Stimulated activated CD8-positive, alpha-beta memory T cell treated with anti-CD3 and anti-CD28 coated beads, Interleukin-12 subunit alpha, Interleukin-12 subunit beta, amount 100 ng/mL, for 24 hours (primary cell): Measurements from ENCODE around the gene MAGI1.

Experiments
- DNase-seq: peaks from one replicate; pipeline ENCODE4 v3.0.0-alpha.2; 2020; ENCODE audit errors: extremely low read depth

Gene MAGI1

DNA sequence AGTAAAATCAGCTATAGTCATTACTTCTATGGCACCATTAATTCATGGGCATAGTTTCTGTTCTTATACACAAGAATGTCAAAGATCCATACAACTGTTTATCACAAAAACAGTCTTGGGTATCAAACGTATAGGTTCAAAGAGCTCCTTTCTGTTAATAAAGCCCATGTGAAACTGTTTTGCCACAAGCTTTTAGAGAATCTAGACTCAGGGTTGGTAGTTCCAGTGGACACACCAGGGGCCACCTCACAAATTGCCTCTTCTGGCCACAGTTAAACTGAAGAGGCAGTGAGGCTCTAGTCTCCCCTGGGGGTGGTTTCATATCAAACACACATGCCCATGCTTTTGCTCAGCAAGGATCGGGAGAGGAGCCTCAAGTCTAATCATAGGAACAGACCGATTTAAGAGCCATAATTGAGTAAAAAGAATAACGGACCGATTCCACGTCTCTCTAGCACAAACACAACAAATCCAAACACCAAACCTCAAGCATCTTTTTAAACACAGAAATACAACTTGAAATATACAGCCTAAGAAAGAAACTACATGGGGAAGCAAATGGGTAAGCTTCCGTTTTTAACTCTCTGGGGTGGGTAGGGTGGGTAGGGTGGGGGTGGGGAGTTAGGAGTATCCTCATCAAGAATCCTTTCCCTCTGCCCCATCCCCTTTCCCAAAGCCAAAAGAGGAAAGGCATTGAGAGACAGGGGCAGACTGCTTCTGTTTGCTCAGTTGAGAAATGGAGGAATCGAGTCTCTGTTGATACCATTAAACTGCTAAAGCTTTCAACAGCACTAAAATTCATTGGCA lies 443.3 kb downstream of the MAGI1 start:
- DNase-seq, result no peak

- no peak for DNase-seq
These were observed 444.7 kb downstream of the MAGI1 start for GRCh38 chr3:65593780-65594752.

DNA sequence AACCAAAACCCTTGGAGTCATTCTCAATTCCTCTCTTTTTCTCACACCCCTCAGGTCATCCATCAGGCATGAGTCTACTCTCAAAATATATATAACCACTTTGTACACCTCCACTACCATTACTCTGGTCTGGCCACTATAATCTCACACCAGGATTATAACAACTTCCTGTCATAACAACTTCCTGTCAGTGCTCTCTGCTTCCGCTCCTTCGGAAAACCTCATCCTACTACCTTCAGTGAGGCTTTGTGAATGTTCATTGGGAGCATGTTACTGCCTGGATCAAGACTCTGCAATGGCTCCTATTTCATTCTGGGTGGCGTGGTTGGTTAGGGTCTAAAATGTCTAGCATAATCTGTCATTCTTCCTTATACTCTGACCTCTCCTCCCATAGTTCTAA lies 447.4 kb downstream of the MAGI1 start:
- no peak for DNase-seq

- DNase-seq, result no peak
These were observed 449.8 kb downstream of the MAGI1 start for GRCh38 chr3:65588884-65589283.

DNA sequence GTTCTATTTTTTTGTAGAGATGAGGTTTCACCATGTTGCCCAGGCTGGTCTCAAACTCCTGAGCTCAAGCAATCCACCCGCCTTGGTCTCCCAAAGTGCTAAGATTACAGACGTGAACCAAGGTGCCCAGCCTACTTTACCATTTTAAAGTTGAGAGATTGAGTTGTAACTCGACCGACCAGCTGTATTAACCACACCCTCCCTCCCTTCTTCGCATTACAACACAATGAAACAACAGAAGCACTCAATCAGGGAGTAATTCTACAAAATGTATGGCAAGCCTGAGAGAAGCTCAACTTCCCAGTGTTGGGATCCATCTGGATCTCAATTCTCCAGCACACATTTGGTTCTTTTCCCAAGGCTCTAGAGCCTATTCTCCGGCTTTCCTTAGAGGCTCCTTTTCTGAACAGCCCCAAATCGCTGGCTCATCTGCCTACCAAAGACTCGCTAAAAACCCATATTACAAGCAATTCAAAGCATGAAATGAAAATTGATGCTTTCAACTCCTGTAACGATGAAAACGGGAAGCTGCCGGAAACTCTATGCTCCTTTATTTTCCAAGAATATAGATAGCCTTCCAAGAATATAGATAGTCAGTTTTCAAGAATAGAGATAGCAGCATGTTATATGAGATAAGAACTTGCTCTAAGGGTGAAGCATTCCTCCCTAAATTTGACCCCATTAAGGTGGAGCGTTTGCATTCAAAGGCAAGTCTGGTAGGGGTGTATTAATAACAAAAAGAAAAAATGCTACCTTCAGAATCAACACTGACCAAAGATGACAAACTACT lies 450.9 kb downstream of the MAGI1 start:
- no peak for DNase-seq

DNA sequence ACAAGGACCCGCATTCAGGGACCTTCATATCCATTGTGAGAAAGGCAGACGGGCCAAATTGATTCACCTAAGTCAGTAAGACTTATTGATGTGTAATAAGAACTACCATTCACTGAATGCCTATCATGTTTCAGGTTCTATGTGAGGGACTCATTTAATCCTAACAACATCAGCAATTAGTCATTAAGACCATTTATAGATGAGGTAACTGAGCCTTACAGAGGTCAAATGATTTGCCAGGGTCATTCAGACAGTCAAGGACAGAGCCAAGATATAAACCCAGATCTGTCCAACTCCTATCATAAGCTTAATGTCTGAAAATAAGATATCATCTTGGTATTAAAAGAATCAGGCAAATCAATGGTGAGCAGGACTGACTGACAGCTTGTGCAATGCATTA lies 453.8 kb downstream of the MAGI1 start:
- DNase-seq, result no peak

- DNase-seq, result no peak
These were observed 454.7 kb downstream of the MAGI1 start for GRCh38 chr3:65584002-65584401.

DNA sequence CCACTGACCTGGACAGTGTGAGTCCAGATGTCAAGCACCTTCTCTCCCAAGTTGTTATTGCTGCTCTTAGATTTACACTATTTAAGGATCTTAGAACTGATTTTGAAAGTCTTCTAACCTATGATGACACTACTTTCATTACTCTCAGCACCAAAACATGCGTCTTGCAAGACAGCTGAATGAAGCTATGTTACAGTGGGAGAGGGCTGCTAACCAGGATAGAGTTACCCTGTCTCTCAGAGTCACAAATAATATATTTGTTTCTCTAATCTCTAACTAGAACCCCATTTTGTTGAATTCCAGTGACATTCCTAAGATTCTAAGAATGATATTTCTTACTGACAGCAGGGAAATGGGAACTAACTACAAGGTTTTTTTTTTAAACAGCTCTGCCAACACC lies 455.5 kb downstream of the MAGI1 start:
- DNase-seq, result no peak

DNA sequence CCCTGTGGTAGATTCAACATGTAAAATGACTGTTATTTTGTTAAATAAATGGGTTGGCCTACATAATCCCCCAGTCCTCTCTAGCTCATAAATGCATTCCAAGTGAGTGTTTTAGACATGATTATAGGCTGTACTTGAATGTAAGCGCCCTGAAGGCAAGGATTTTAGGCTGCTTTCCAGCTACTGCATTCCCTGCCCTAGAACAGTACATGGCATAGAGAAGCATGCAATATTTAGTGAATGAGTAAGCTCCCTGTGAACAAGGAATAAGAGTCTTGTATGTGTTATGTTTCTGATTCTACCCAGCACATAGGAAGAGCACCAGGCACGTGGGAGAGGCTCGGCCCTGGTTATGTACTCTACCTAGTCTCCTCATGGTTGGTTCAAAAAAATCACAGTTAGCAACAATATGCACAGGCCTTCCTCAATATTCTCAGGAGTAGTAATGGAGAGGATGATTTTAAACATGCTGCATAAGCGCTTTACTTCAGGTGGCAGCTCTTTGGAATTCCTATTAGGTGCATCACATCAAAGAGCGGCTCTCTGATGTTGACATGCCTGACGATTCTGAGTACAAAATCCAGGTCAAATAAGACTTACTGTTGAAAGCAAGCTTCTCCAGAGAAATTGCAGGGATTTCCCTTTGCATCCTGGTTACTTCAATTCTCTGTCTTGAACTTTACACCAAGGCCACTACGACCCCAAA lies 456.6 kb downstream of the MAGI1 start:
- no peak for DNase-seq

DNA sequence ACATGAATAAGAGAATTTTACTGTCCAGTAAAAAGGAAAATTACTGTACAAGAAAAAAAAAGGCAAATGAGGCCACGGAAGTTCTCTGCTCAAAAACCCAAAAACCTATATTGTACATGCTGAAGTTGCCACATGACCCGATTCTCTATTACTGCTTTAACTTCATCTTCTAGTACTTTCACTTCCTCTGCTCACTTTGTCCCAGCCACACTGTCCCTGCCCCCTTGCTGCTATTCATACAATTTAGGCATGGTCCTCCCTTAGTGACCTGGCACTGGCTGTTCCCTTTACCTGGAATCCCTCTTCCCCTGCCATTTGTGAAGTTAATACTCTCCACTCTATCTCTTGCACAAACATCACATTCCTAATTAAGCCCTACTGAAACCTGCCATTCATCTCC lies 457.4 kb downstream of the MAGI1 start:
- DNase-seq, result no peak

DNA sequence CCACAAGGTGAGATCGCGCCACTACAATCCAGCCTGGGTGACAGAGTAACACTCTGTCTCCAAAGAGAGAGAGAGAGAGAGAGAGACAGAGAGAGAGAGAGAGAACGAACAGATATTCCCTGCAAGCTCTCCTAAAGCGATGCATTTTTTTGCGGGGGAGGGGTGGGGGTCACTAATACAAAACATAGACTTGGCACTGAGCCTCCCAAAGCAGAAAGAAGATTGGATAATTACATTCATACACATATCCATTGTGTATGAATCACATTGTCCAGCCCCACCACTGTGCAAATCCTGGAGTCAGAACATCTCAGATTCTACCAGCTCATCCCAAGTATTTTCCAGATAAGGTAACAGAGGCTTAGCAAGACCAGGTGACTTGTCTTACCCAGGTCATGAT lies 459.9 kb downstream of the MAGI1 start:
- DNase-seq, result no peak

DNA sequence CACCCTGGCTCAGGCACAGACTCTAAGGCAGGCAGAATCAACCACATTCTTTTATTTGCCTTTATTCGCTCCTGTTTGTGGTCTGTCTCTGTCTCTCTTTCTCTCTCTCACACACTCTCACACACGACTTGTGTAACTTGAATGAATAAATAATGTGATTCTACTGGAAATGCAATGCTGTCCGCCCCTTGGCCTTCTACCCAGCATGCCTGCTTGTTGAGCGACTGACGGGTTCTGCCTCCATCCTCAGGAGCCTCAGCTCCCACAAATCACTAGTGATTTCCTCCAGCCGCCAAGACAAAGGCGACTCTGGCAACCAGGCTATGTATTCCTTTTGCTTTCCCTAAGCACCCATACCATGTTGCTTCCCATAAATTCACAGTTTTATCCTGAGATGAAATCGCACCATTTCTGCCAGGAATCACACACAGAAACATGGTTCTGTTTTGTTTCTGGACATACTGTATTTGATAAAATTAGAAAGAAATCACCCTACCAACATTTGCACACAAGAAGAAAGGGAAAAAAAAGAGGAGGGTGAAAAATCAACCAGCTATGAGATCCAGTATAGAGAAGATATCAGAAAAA lies 460.8 kb downstream of the MAGI1 start:
- no peak for DNase-seq

DNA sequence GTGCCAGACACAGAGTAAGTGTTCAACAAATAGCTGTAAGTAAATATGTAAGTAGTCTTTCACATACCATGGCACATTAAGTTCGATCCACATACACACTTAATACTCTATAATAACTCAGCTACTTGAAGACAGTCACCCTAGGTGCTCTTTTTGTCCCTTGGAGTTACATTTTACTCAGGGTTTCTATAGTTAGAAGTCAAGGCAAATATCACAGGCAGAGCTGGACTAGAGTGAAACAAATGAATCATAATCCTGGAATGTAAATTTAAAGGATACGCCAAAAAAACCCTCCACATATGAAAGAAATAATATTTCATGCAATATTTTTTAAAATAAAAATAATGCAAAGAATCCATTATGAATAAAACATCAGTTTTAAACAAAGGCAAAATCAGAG lies 461.8 kb downstream of the MAGI1 start:
- no peak for DNase-seq

- DNase-seq, result no peak
These were observed 462.5 kb downstream of the MAGI1 start for GRCh38 chr3:65576228-65576627.

- no peak for DNase-seq
These were observed 463.3 kb downstream of the MAGI1 start for GRCh38 chr3:65575376-65575840.

GRCh38 chr3:65573548-65574116 lies 465.1 kb downstream of the MAGI1 start:
- no peak for DNase-seq

- DNase-seq, result no peak
These were observed 466.4 kb downstream of the MAGI1 start for GRCh38 chr3:65572175-65572777.

- DNase-seq, result no peak
These were observed 468.8 kb downstream of the MAGI1 start for GRCh38 chr3:65569845-65570405.

DNA sequence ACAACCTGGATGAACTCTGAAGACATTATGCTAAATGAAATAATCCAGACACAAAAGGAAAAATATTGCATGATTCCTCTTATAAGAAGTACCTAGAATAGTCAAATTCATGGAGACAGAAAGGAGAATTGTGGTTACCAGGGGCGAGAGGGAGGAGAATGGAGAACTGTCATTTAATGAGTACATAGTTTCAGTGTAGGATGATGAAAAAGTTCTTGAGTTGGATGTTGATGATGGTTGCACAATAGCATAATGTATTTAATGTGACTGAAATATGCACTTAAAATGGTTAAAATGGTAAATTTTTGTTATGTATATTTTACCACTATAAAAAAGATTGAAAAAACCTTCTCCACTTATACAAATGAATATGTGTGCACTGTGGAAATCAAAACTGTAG lies 469.6 kb downstream of the MAGI1 start:
- DNase-seq, result no peak

DNA sequence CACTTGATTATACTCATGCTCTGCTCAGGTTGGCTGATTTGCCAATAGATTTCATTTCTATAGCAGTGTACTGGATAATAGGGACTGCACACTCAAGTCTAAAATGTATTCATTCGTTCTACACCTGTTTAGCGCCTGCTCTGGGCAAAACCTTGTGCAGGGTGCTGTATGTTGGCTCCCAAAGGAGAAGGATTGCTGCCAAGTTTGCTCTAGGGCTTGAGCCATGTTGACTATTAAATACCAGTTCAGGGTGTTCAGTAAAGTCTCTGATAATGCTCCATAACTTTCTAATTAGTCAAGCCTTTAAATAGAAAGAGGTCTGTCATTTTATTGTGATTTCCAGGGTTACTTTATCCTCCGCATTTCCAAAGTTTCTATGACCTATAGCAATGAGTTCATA lies 470.2 kb downstream of the MAGI1 start:
- no peak for DNase-seq
